ENCODE measurements around the gene MAP2K2.

DNA sequence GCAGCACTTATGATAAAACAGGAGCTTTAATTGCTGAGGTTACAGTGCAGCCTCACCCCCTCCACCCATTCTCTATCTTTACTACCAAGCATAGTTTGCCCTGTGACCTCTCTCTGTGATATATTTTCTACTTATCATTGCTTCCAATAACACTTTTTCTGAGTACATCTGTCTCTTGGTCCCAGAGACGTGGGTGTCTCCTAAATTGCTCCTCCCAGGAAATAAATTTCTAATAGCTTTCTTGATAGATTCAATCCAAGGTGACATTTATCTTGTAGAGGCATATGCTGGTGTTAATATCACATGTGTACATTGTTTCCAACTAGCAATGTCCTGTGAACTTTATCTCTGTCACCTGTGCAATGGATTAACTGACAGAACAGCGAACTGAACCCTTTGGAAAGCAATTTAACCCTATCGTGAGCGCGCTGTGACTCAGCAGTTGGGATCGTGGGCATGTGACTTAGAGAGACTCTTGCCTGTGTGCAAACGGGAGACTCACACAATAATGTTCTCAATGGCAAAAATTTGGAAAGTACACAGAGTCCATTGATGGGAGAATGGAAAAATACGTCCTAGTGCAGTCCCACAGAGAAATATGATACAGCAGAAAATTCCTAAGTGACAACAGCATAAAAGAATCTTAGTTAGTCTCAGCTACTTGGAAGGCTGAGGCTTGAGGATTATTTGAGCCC is 7.0 kb upstream of the MAP2K2 start:
- TF ChIP-seq POLR2AphosphoS5 (IDR thresholded peaks at IDR 0.05; ENCODE audit: low read depth, low read length) (no peak), TAF1 (IDR thresholded peaks at IDR 0.05; ENCODE audit: borderline replicate concordance, insufficient read depth, low read length) (no peak)
- TF ChIP-seq, protein P1, sequence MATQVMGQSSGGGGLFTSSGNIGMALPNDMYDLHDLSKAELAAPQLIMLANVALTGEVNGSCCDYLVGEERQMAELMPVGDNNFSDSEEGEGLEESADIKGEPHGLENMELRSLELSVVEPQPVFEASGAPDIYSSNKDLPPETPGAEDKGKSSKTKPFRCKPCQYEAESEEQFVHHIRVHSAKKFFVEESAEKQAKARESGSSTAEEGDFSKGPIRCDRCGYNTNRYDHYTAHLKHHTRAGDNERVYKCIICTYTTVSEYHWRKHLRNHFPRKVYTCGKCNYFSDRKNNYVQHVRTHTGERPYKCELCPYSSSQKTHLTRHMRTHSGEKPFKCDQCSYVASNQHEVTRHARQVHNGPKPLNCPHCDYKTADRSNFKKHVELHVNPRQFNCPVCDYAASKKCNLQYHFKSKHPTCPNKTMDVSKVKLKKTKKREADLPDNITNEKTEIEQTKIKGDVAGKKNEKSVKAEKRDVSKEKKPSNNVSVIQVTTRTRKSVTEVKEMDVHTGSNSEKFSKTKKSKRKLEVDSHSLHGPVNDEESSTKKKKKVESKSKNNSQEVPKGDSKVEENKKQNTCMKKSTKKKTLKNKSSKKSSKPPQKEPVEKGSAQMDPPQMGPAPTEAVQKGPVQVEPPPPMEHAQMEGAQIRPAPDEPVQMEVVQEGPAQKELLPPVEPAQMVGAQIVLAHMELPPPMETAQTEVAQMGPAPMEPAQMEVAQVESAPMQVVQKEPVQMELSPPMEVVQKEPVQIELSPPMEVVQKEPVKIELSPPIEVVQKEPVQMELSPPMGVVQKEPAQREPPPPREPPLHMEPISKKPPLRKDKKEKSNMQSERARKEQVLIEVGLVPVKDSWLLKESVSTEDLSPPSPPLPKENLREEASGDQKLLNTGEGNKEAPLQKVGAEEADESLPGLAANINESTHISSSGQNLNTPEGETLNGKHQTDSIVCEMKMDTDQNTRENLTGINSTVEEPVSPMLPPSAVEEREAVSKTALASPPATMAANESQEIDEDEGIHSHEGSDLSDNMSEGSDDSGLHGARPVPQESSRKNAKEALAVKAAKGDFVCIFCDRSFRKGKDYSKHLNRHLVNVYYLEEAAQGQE (IDR thresholded peaks at IDR 0.05; ENCODE audit: insufficient read depth in 1 of 2, low read depth in 2 of 2, low read length in 2 of 2): no peak
